ENCODE measurements around the gene VAC14. TPM values are rescaled to one million over a fixed set of nuclear protein-coding genes. Genes with fewer than 3 reads are reported as not detected.

VAC14 gene
- total RNA-seq, 1 experiment from 2014 or later = 49.9 TPM

DNA sequence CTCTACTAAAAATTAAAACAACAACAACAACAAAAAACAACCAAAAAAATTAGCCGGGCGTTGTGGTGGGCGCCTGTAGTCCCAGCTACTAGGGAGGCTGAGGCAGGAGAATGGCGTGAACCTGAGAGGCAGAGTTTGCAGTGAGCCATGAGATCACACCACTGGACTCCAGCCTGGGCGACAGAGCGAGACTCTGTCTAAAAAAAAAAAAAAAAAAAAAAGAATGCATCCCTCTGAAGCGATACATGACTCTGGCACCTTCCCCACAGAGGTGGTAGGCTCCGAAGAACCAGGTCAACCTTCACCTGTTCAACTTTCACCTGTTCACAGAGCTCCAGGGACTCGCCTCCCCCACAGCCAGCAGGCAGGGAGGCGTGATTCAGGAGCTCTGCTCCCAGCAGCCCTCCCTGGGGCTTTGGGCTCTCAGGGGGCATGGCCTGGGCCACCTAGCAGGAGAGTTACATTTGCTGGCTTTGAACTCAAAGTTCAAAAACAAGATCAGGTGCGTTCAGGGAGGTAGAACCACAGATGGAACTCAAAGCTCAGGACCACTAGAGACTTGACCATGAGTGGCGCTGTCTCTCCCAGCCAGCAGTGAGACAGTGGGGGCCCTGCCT is 5.6 kb downstream of the VAC14 start:
- no peaks in the 10 kb centered on the region for H3K4me1 ChIP-seq (ENCODE audit: insufficient read depth, low read length)
- H4K5ac ChIP-seq (ENCODE audit: insufficient read length, low read depth, low read length) = no peak overlapping the region
- H2AFZ ChIP-seq (ENCODE audit: low read length) = no peak overlapping the region
- Mint-ChIP-seq H3K27me3 (ENCODE audit: low read depth) (no peaks in the 10 kb centered on the region), H3K27ac (no peak overlapping the region), H3K4me1 (peaks cover 19 to 22% of the 10 kb centered on the region in 2 experiments), H3K9me3 (no peaks in the 10 kb centered on the region; a peak in 1 of 5 replicates), H3K36me3 (ENCODE audit: insufficient read depth in 1 of 3, low read depth in 3 of 3) (peaks cover 0 to 8% (median 4%) of the 10 kb centered on the region in 3 experiments; a peak in 4 of 7 replicates), H3K4me3 (no peak overlapping the region)
- DNase-seq = no peak
- peaks cover 12% of the 10 kb centered on the region; the same call in 1 of the 2 replicates for H3K79me2 ChIP-seq (ENCODE audit: insufficient read depth, low read length)
- TF ChIP-seq, protein P1, sequence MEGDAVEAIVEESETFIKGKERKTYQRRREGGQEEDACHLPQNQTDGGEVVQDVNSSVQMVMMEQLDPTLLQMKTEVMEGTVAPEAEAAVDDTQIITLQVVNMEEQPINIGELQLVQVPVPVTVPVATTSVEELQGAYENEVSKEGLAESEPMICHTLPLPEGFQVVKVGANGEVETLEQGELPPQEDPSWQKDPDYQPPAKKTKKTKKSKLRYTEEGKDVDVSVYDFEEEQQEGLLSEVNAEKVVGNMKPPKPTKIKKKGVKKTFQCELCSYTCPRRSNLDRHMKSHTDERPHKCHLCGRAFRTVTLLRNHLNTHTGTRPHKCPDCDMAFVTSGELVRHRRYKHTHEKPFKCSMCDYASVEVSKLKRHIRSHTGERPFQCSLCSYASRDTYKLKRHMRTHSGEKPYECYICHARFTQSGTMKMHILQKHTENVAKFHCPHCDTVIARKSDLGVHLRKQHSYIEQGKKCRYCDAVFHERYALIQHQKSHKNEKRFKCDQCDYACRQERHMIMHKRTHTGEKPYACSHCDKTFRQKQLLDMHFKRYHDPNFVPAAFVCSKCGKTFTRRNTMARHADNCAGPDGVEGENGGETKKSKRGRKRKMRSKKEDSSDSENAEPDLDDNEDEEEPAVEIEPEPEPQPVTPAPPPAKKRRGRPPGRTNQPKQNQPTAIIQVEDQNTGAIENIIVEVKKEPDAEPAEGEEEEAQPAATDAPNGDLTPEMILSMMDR (conservative IDR thresholded peaks at IDR 0.05) = no peak
- no peak overlapping the region for H3K4me2 ChIP-seq (ENCODE audit: insufficient read depth, insufficient read length, low read length)
- H3T11ph ChIP-seq (ENCODE audit: low read length) = no peak overlapping the region
- no peak overlapping the region for H3K56ac ChIP-seq (ENCODE audit: insufficient read length, low read depth, low read length)
- H3K23ac ChIP-seq (ENCODE audit: insufficient read length, low read depth, low read length) = no peak overlapping the region
- no peak overlapping the region for H2BK20ac ChIP-seq (ENCODE audit: low read depth, low read length, poor library complexity, severe bottlenecking)
- H3K18ac ChIP-seq (ENCODE audit: insufficient read length, low read depth, low read length) = no peak overlapping the region
- H3K9ac ChIP-seq (ENCODE audit: extremely low read depth, insufficient read length, low read length) = no peak overlapping the region
- H2BK5ac ChIP-seq (ENCODE audit: insufficient read length, low read length) = no peak overlapping the region
- no peaks in the 10 kb centered on the region for H3K27me3 ChIP-seq (ENCODE audit: insufficient read depth, low read length)
- H3K4ac ChIP-seq (ENCODE audit: low read depth, low read length) = no peak overlapping the region
- H3K23me2 ChIP-seq (ENCODE audit: insufficient read length, low read depth, low read length, poor library complexity, severe bottlenecking) = peaks cover under 1% of the 10 kb centered on the region
- no peak overlapping the region for H3K27ac ChIP-seq (ENCODE audit: insufficient read length, low read depth, low read length)
- H4K91ac ChIP-seq (ENCODE audit: insufficient read length, low read depth, low read length) = no peak overlapping the region
- H2BK12ac ChIP-seq (ENCODE audit: insufficient read length, low read depth, low read length) = no peak overlapping the region
- no peak overlapping the region for H4K8ac ChIP-seq (replicated peaks; ENCODE audit: insufficient read length, low read depth, low read length)
- no peaks in the 10 kb centered on the region for H3K9me3 ChIP-seq (ENCODE audit: control insufficient read depth, low read depth, low read length)
- WGBS (ENCODE audit: extremely low coverage, insufficient read length, low lambda C conversion rate) = no CpG with 5 or more reads among the region's 12 CpGs
- peaks cover 14% of the 10 kb centered on the region for H3K79me1 ChIP-seq (ENCODE audit: insufficient read depth, low read depth, low read length, poor library complexity, severe bottlenecking)
- no peak overlapping the region for H2BK120ac ChIP-seq (ENCODE audit: low read depth, low read length, poor library complexity, severe bottlenecking)
- no peak overlapping the region for H2AK5ac ChIP-seq (ENCODE audit: insufficient read length, low read length)
- no peak overlapping the region for H3K14ac ChIP-seq (ENCODE audit: insufficient read depth, low read length)
- no peak overlapping the region for H2BK15ac ChIP-seq (ENCODE audit: low read depth, low read length)
- H4K20me1 ChIP-seq (ENCODE audit: control insufficient read depth, insufficient read depth, insufficient read length) = no peaks in the 10 kb centered on the region
